B cell (primary cell): ENCODE data around the gene NSUN6.

Source experiments
- CTCF ChIP-seq: fragments of 200-600 bp; IDR thresholded peaks from one replicate; pipeline ENCODE4 v1.8.0; 2022; ENCODE audit warnings: antibody characterized with exemption, mild to moderate bottlenecking
- EZH2 ChIP-seq: IDR thresholded peaks from 2 replicates; pipeline ENCODE4 v1.6.1; 2012; ENCODE audit warnings: borderline replicate concordance, low read depth, mild to moderate bottlenecking, moderate library complexity, low read length; ENCODE audit not compliant: insufficient read depth, poor library complexity, severe bottlenecking

- TF ChIP-seq CTCF (no peak), EZH2 (no peak)
Measured at GRCh38 chr10:18687706-18688105, 36.3 kb upstream of the NSUN6 start.
